ENCODE results near the gene GGACT.

- TF ChIP-seq POLR2AphosphoS5 (IDR thresholded peaks at IDR 0.05; ENCODE audit: low read depth) (no peak), JUNB (IDR thresholded peaks at IDR 0.05; ENCODE audit: unreplicated experiment) (no peak), CTCF (conservative IDR thresholded peaks at IDR 0.05; ENCODE audit: low read depth in 2 of 2) (no peak), ZNF114 (CRISPR knock-in tag; IDR thresholded peaks at IDR 0.05) (no peak), CREB1 (CRISPR knock-in tag; IDR thresholded peaks at IDR 0.05; ENCODE audit: low read depth) (no peak), EZH2 (IDR thresholded peaks at IDR 0.05; ENCODE audit: low read depth, unreplicated experiment) (no peak)
These were observed 49.2 kb upstream of the GGACT start for GRCh38 chr13:100637796-100638195.

Data from GM23338 (cell line).